H1 (cell line): ENCODE measurements around the gene SCG3. TPM values are rescaled to one million over a fixed set of nuclear protein-coding genes. Genes with fewer than 3 reads are reported as not detected.

ENCODE experiments used
- CTCF ChIA-PET: fragments of 300-600 bp; sonication (Branson Sonifier 250); formaldehyde crosslinking; loops from one replicate; lab custom pipeline; 2021; ENCODE audit not compliant: partially characterized antibody; lab: Charles Lee
- POLR2A ChIA-PET: fragments of 300-600 bp; sonication (Branson Sonifier 250); formaldehyde crosslinking; loops from one replicate; lab custom pipeline; 2021; ENCODE audit warnings: inconsistent platforms; ENCODE audit not compliant: partially characterized antibody; lab: Charles Lee
- DNase-seq, 2 experiments: peaks; one replicate each; pipeline versions ENCODE4 v3.0.0 to v3.0.0-alpha.2; 2010 to 2022; ENCODE audit warnings: low spot score in 2 of 2, low read depth in 1 of 2, mixed read lengths in 1 of 2
- FAIRE-seq: peaks from 2 replicates; lab custom pipeline; 2011; peaks lifted over from hg19 to GRCh38; lab: Jason Lieb, UNC
- H2AFZ ChIP-seq: 2 replicates; pipeline ENCODE4 v1.8.1; 2012; ENCODE audit warnings: low read length, inconsistent platforms
- H2AK5ac ChIP-seq: 2 replicates; pipeline ENCODE4 v1.6.1; 2013; ENCODE audit warnings: low read depth, low read length
- H2BK120ac ChIP-seq: replicated peaks from 2 replicates; pipeline ENCODE3; 2013; ENCODE audit warnings: low read depth, low read length, inconsistent platforms
- H2BK12ac ChIP-seq: 2 replicates; pipeline ENCODE4 v1.6.1; 2013; ENCODE audit warnings: low read depth, low read length
- H2BK15ac ChIP-seq: 2 replicates; pipeline ENCODE4 v1.6.1; 2013; ENCODE audit warnings: low read length
- H2BK20ac ChIP-seq: 2 replicates; pipeline ENCODE4 v1.6.1; 2013; ENCODE audit warnings: low read length
- H2BK5ac ChIP-seq: 2 replicates; pipeline ENCODE4 v1.6.1; 2013; ENCODE audit warnings: low read depth, low read length
- H3K14ac ChIP-seq: 2 replicates; pipeline ENCODE4 v1.6.1; 2013; ENCODE audit warnings: inconsistent platforms; ENCODE audit not compliant: insufficient read length
- H3K18ac ChIP-seq: 2 replicates; pipeline ENCODE4 v1.6.1; 2013; ENCODE audit warnings: low read length; ENCODE audit errors: extremely low read depth
- H3K23ac ChIP-seq: 2 replicates; pipeline ENCODE4 v1.6.1; 2013; ENCODE audit warnings: inconsistent platforms; ENCODE audit not compliant: insufficient read length
- H3K23me2 ChIP-seq: 2 replicates; pipeline ENCODE4 v1.6.1; 2013; ENCODE audit warnings: low read depth, low read length
- H3K27ac ChIP-seq: 2 replicates; pipeline ENCODE4 v1.6.1; 2011; ENCODE audit warnings: low read depth, low read length, inconsistent platforms
- H3K27me3 ChIP-seq, 4 experiments: replicated peaks in 1 of 4; 1 replicate in 1 of 4; 2 replicates in 3 of 4; pipeline versions ENCODE4 v1.6.1 to v1.8.1; 2011 to 2013; ENCODE audit warnings: low read length in 3 of 4, mild to moderate bottlenecking in 3 of 4, inconsistent platforms in 2 of 4, mixed read lengths in 2 of 4, moderate library complexity in 1 of 4; ENCODE audit not compliant: control insufficient read depth in 3 of 4, insufficient read depth in 3 of 4; ENCODE audit errors: extremely low read depth in 1 of 4
- H3K36me3 ChIP-seq, 4 experiments: 2 replicates each; pipeline versions ENCODE4 v1.6.1 to v1.8.1; 2011 to 2013; ENCODE audit warnings: mild to moderate bottlenecking in 4 of 4, low read length in 3 of 4, moderate library complexity in 2 of 4, control low read depth in 1 of 4, inconsistent platforms in 1 of 4; ENCODE audit not compliant: insufficient read depth in 4 of 4, control insufficient read depth in 2 of 4
- H3K4ac ChIP-seq: replicated peaks from 2 replicates; pipeline ENCODE3; 2013; ENCODE audit warnings: low read length, low read depth, mixed read lengths, inconsistent platforms; ENCODE audit not compliant: insufficient read length
- H3K4me1 ChIP-seq, 4 experiments: replicated peaks in 1 of 4; 1 replicate in 1 of 4; 2 replicates in 3 of 4; pipeline versions ENCODE4 v1.6.1 to v1.8.1; 2011 to 2013; ENCODE audit warnings: low read length in 3 of 4, inconsistent platforms in 2 of 4, mixed read lengths in 1 of 4; ENCODE audit not compliant: insufficient read depth in 4 of 4, control insufficient read depth in 3 of 4
- H3K4me2 ChIP-seq, 2 experiments: 2 replicates each; pipeline versions ENCODE4 v1.6.1 to v1.8.1; 2011 to 2013; ENCODE audit warnings: low read depth in 2 of 2, low read length in 2 of 2, control low read depth in 1 of 2, inconsistent platforms in 1 of 2, mild to moderate bottlenecking in 1 of 2; ENCODE audit not compliant: insufficient read depth in 1 of 2
- H3K4me3 ChIP-seq, 4 experiments: fragments of 200-600, 300-600 bp in 1 of 4; sonication (generic), shearing (Covaris generic), sonication (Bioruptor Twin) in 1 of 4; 2 replicates each; pipeline versions ENCODE4 v1.5.1 to v1.8.1; 2011 to 2016; ENCODE audit warnings: low read length in 4 of 4, low read depth in 3 of 4, control low read depth in 2 of 4, inconsistent platforms in 2 of 4, mild to moderate bottlenecking in 2 of 4, mixed read lengths in 1 of 4, moderate library complexity in 1 of 4; ENCODE audit not compliant: insufficient read depth in 2 of 4; ENCODE audit errors: extremely low read depth in 1 of 4
- H3K56ac ChIP-seq: replicated peaks from 2 replicates; pipeline ENCODE3; 2013; ENCODE audit warnings: low read depth, mild to moderate bottlenecking, mixed read lengths, low read length, inconsistent platforms; ENCODE audit not compliant: insufficient read length
- H3K79me1 ChIP-seq: 2 replicates; pipeline ENCODE4 v1.6.1; 2013; ENCODE audit warnings: low read depth, low read length, control low read depth
- H3K79me2 ChIP-seq, 2 experiments: 2 replicates each; pipeline versions ENCODE4 v1.6.1 to v1.8.1; 2012 to 2013; ENCODE audit warnings: low read length in 2 of 2, mild to moderate bottlenecking in 2 of 2, inconsistent platforms in 1 of 2; ENCODE audit not compliant: insufficient read depth in 2 of 2, control insufficient read depth in 1 of 2
- H3K9ac ChIP-seq, 4 experiments: replicated peaks in 1 of 4; 1 replicate in 1 of 4; 2 replicates in 3 of 4; pipeline versions ENCODE4 v1.6.1 to v1.8.1; 2011 to 2013; ENCODE audit warnings: low read depth in 3 of 4, low read length in 3 of 4, control low read depth in 2 of 4, mild to moderate bottlenecking in 2 of 4, moderate library complexity in 2 of 4, inconsistent platforms in 1 of 4; ENCODE audit errors: extremely low read depth in 1 of 4
- H3K9me3 ChIP-seq, 2 experiments: 2 replicates each; pipeline versions ENCODE4 v1.6.1 to v1.8.1; 2012 to 2013; ENCODE audit warnings: mild to moderate bottlenecking in 2 of 2, moderate library complexity in 2 of 2, control low read depth in 1 of 2, inconsistent platforms in 1 of 2, low read depth in 1 of 2, low read length in 1 of 2, mixed read lengths in 1 of 2; ENCODE audit not compliant: insufficient read depth in 2 of 2
- H4K20me1 ChIP-seq, 2 experiments: replicated peaks in 1 of 2; 2 replicates each; pipeline versions ENCODE3 to v1.8.1; 2011 to 2013; ENCODE audit warnings: inconsistent platforms in 2 of 2, low read length in 2 of 2, mild to moderate bottlenecking in 1 of 2; ENCODE audit not compliant: insufficient read depth in 2 of 2, control insufficient read depth in 1 of 2
- H4K5ac ChIP-seq: 2 replicates; pipeline ENCODE4 v1.6.1; 2013; ENCODE audit warnings: low read length, low read depth, mixed read lengths, inconsistent platforms; ENCODE audit not compliant: insufficient read length
- H4K8ac ChIP-seq: 2 replicates; pipeline ENCODE4 v1.8.0; 2013; ENCODE audit warnings: mild to moderate bottlenecking, moderate library complexity, low read length, inconsistent platforms; ENCODE audit not compliant: insufficient read depth; ENCODE audit errors: extremely low read depth
- H4K91ac ChIP-seq: replicated peaks from 2 replicates; pipeline ENCODE3; 2013; ENCODE audit warnings: low read length, mixed read lengths, inconsistent platforms; ENCODE audit not compliant: insufficient read length
- BACH1 ChIP-seq: IDR thresholded peaks from 2 replicates; pipeline ENCODE4 v1.6.1; 2012; ENCODE audit warnings: low read length, improper control_type of control experiment
- CTCF ChIP-seq, 3 experiments: IDR thresholded peaks; 1 replicate in 2 of 3; 2 replicates in 1 of 3; pipeline versions ENCODE4 v1.5.1 to v1.6.1; 2011; ENCODE audit warnings: low read length in 3 of 3, mild to moderate bottlenecking in 3 of 3, inconsistent platforms in 2 of 3, low read depth in 1 of 3, moderate library complexity in 1 of 3; ENCODE audit not compliant: insufficient read depth in 1 of 3; ENCODE audit errors: control extremely low read depth in 1 of 3
- EZH2 ChIP-seq: fragments of 200-600 bp; sonication (generic); IDR thresholded peaks from 2 replicates; pipeline ENCODE4 v1.7.1; 2012; ENCODE audit warnings: low read depth, mild to moderate bottlenecking, moderate library complexity, low read length, inconsistent platforms; ENCODE audit not compliant: severe bottlenecking
- HDAC2 ChIP-seq, 2 experiments: fragments of 300-600 bp in 1 of 2; sonication (generic) in 1 of 2; IDR thresholded peaks; 2 replicates each; pipeline ENCODE4 v1.6.1; 2011 to 2012; ENCODE audit warnings: low read depth in 2 of 2, low read length in 2 of 2, mild to moderate bottlenecking in 2 of 2, moderate library complexity in 2 of 2, borderline replicate concordance in 1 of 2, inconsistent platforms in 1 of 2
- KDM1A ChIP-seq: fragments of 200-600, 300-600 bp; sonication (generic); IDR thresholded peaks from 2 replicates; pipeline ENCODE4 v1.7.1; 2016; ENCODE audit warnings: mild to moderate bottlenecking, low read length, borderline replicate concordance
- MAFK ChIP-seq: IDR thresholded peaks from 2 replicates; pipeline ENCODE4 v1.6.1; 2012; ENCODE audit warnings: low read depth, mild to moderate bottlenecking, improper control_type of control experiment, low read length
- NRF1 ChIP-seq: IDR thresholded peaks from 2 replicates; pipeline ENCODE4 v1.6.1; 2011; ENCODE audit warnings: mild to moderate bottlenecking, low read depth, low read length, improper control_type of control experiment
- PHF8 ChIP-seq: fragments of 200-600 bp; sonication (generic); conservative IDR thresholded peaks from 2 replicates; pipeline ENCODE4 v1.7.1; 2012; ENCODE audit warnings: low read depth, mild to moderate bottlenecking, inconsistent platforms, low read length, moderate library complexity
- RBBP5 ChIP-seq: IDR thresholded peaks from 2 replicates; pipeline ENCODE4 v1.7.1; 2012; ENCODE audit warnings: low read depth, mild to moderate bottlenecking, inconsistent platforms, low read length, moderate library complexity, borderline replicate concordance
- SP1 ChIP-seq: IDR thresholded peaks from 2 replicates; pipeline ENCODE4 v1.6.1; 2011; ENCODE audit warnings: low read depth, low read length
- SP4 ChIP-seq: IDR thresholded peaks from 2 replicates; pipeline ENCODE4 v1.6.1; 2012; ENCODE audit warnings: low read length, inconsistent platforms
- YY1 ChIP-seq: IDR thresholded peaks from 2 replicates; pipeline ENCODE4 v1.6.1; 2011; ENCODE audit warnings: low read depth, mild to moderate bottlenecking, low read length
- WGBS, 2 experiments: shearing (Covaris generic) in 1 of 2; methylation state at CpG; one replicate each; pipeline versions ENCODE4 v1.1.6 to v1.1.7; 2013 to 2015; ENCODE audit warnings: low lambda C conversion rate in 2 of 2, mixed read lengths in 2 of 2, inconsistent platforms in 1 of 2, low coverage in 1 of 2, missing lambda C conversion rate in 1 of 2; ENCODE audit not compliant: insufficient replicate concordance in 2 of 2, insufficient coverage in 1 of 2, insufficient read length in 1 of 2; ENCODE audit errors: extremely low coverage in 1 of 2, missing lambda C conversion rate in 1 of 2; 5-methylcytosine and 5-hydroxymethylcytosine counted together
- polyA plus RNA-seq, 7 experiments: library from polyadenylated mRNA; depleted of rRNA in 3 of 7; stranded (reverse) in 5 of 7; unstranded in 2 of 7; fragments of >200 nt in 5 of 7; fragments of 200-250 nt in 2 of 7; gene quantifications; 1 replicate in 5 of 7; 2 replicates in 1 of 7; 4 replicates in 1 of 7; pipeline versions ENCODE4 v1.2.1 to v1.2.3, GENCODE V29; 2011 to 2013; ENCODE audit warnings: missing spikeins in 2 of 7, mixed read lengths in 2 of 7
- total RNA-seq: library from RNA; stranded (reverse); fragmentation: NEBNext Ultra II Directional; extraction: Animal tissue kit (Norgen Biotek cat#: 25700); gene quantifications from 2 replicates; pipeline ENCODE4 v1.2.1, GENCODE V29; 2021

Gene SCG3
- total and polyA plus RNA-seq, 2 of the 8 experiments (the other 6 are each of a cell fraction or from before 2014, with no cell fraction given), result 5.2 to 45.9 TPM

- FAIRE-seq, result no peak
- Histone ChIP-seq H3K36me3 (peaks cover 0 to 15% (median 4%) of the 10 kb centered on the region in 4 experiments; a peak in 3 of 8 replicates), H3K9ac (no peak overlapping the region), H3K27ac (no peak overlapping the region), H4K91ac (no peak overlapping the region), H3K4me3 (no peak overlapping the region), H4K20me1 (peaks cover 0 to 2% of the 10 kb centered on the region in 2 experiments), H4K5ac (no peak overlapping the region), H2BK15ac (no peak overlapping the region), H3K4ac (no peak overlapping the region), H2AFZ (no peak overlapping the region), H4K8ac (no peak overlapping the region), H3K27me3 (no peaks in the 10 kb centered on the region), H3K79me2 (no peaks in the 10 kb centered on the region), H3K56ac (no peak overlapping the region), H2AK5ac (no peak overlapping the region), H3K23me2 (no peaks in the 10 kb centered on the region), H3K9me3 (no peaks in the 10 kb centered on the region), H3K23ac (no peak overlapping the region), H3K4me2 (no peak overlapping the region), H2BK12ac (no peak overlapping the region), H2BK5ac (no peak overlapping the region), H2BK20ac (no peak overlapping the region), H3K4me1 (no peaks in the 10 kb centered on the region), H2BK120ac (no peak overlapping the region), H3K18ac (no peak overlapping the region), H3K79me1 (no peaks in the 10 kb centered on the region), H3K14ac (no peak overlapping the region)
- WGBS, 2 experiments, result 81% methylated on average over 1 of the region's 1 CpG; no CpG with 5 or more reads in 1 of the 2 experiments
- no peak for DNase-seq
- CTCF ChIA-PET, result interaction anchor here (0.7 to 2.2 kb wide), 3 partner anchors 14 to 1404 kb away, joined by 3 to 8 read pairs (median 6); no protein-coding TSS in a partner anchor
- POLR2A ChIA-PET, result no interaction called here
- TF ChIP-seq RBBP5 (no peak), MAFK (no peak), EZH2 (no peak), BACH1 (no peak), NRF1 (no peak), SP1 (no peak), YY1 (no peak), SP4 (no peak), KDM1A (no peak), PHF8 (no peak), HDAC2 (IDR thresholded peaks at IDR 0.05; ENCODE audit: borderline replicate concordance in 1 of 2, low read depth in 2 of 2, low read length in 2 of 2) (no peak), CTCF (IDR thresholded peaks at IDR 0.05; ENCODE audit: control extremely low read depth in 1 of 3, insufficient read depth in 1 of 3, low read depth in 1 of 3, low read length in 3 of 3) (no peak)
Observed at GRCh38 chr15:51702710-51703109, 21.4 kb downstream of the SCG3 start.
